ENCODE results near the gene CLPTM1L. TPM values are rescaled to one million over a fixed set of nuclear protein-coding genes. Genes with fewer than 3 reads are reported as not detected.

Gene CLPTM1L
- total RNA-seq, 4 donors from 2014 or later: 62.6 to 132 (median 93.5) TPM

- Histone ChIP-seq H3K36me3 (peaks cover 71% of the 10 kb centered on the region), H3K27me3 (no peaks in the 10 kb centered on the region), H3K4me1 (peaks cover 12% of the 10 kb centered on the region), H3K4me3 (no peak overlapping the region), H3K9me3 (no peaks in the 10 kb centered on the region), H3K27ac (no peak overlapping the region)
- TF ChIP-seq POLR2A (IDR thresholded peaks at IDR 0.05): no peak
- no peak for TF ChIP-seq EP300 (IDR thresholded peaks at IDR 0.05)
- TF ChIP-seq POLR2AphosphoS5 (IDR thresholded peaks at IDR 0.05): no peak
- TF ChIP-seq CTCF (IDR thresholded peaks at IDR 0.05): no peak
- 82% methylated on average over 21 of the region's 21 CpGs for WGBS
- peak; percentile 54 to 56 for DNase-seq (ENCODE audit: low spot score in 2 of 2)
These were observed 25.3 kb downstream of the CLPTM1L start for GRCh38 chr5:1319436-1320256.

GRCh38 chr5:1318659-1319251 is 26.1 kb downstream of the CLPTM1L start:
- Histone ChIP-seq H3K4me3 (no peak overlapping the region), H3K9me3 (no peaks in the 10 kb centered on the region), H3K36me3 (peaks cover 62% of the 10 kb centered on the region), H3K27me3 (no peaks in the 10 kb centered on the region), H3K27ac (no peak overlapping the region), H3K4me1 (peaks cover 12% of the 10 kb centered on the region)
- DNase-seq (ENCODE audit: low spot score in 2 of 2): peak; percentile 57 to 72
- TF ChIP-seq CTCF (IDR thresholded peaks at IDR 0.05) (no peak), POLR2AphosphoS5 (IDR thresholded peaks at IDR 0.05) (no peak), EP300 (IDR thresholded peaks at IDR 0.05) (no peak), POLR2A (IDR thresholded peaks at IDR 0.05) (no peak)
- WGBS: 89% methylated on average over 15 of the region's 29 CpGs

GRCh38 chr5:1317921-1318565 is 26.9 kb downstream of the CLPTM1L start:
- H3K36me3 ChIP-seq: peaks cover 55% of the 10 kb centered on the region
- H3K9me3 ChIP-seq: no peaks in the 10 kb centered on the region
- WGBS: 89% methylated on average over 26 of the region's 26 CpGs
- no peaks in the 10 kb centered on the region for H3K27me3 ChIP-seq
- peaks cover 12% of the 10 kb centered on the region for H3K4me1 ChIP-seq
- H3K4me3 ChIP-seq: no peak overlapping the region
- DNase-seq (ENCODE audit: low spot score in 2 of 2): peak; percentile 30 to 49
- TF ChIP-seq CTCF (IDR thresholded peaks at IDR 0.05) (no peak), EP300 (IDR thresholded peaks at IDR 0.05) (no peak), POLR2A (IDR thresholded peaks at IDR 0.05) (no peak), POLR2AphosphoS5 (IDR thresholded peaks at IDR 0.05) (no peak)
- H3K27ac ChIP-seq: no peak overlapping the region

GRCh38 chr5:1316588-1317340 is 28.1 kb downstream of the CLPTM1L start:
- no peaks in the 10 kb centered on the region for H3K27me3 ChIP-seq
- peaks cover 42% of the 10 kb centered on the region for H3K36me3 ChIP-seq
- peak in 1 of 2 donors; percentile 52 for DNase-seq (ENCODE audit: low spot score in 2 of 2)
- H3K4me1 ChIP-seq: peaks cover 12% of the 10 kb centered on the region
- TF ChIP-seq POLR2A (IDR thresholded peaks at IDR 0.05) (no peak), CTCF (IDR thresholded peaks at IDR 0.05) (no peak), POLR2AphosphoS5 (IDR thresholded peaks at IDR 0.05) (no peak), EP300 (IDR thresholded peaks at IDR 0.05) (no peak)
- H3K4me3 ChIP-seq: peak overlapping the region; percentile 33
- H3K27ac ChIP-seq: no peak overlapping the region
- no peaks in the 10 kb centered on the region for H3K9me3 ChIP-seq
- 42% methylated on average over 17 of the region's 17 CpGs for WGBS

All from suprapubic skin (tissue), 4 donors.